ENCODE results near the gene ABCC10.

DNA sequence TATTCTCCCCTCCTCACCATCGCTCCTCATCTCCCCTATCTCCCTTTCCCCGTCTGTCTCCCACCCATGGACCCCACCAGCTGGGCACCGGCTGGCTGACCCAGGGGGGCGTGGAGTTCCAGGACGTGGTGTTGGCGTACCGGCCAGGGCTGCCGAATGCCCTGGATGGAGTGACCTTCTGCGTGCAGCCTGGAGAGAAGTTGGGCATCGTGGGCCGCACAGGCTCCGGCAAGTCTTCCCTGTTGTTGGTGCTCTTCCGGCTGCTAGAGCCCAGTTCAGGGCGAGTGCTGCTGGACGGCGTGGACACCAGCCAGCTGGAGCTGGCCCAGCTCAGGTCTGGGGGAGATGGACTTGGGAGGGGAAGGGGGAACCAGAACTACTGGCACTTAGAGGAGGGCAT, 20.3 kb downstream of the ABCC10 start:
- TF ChIP-seq CTCF (IDR thresholded peaks at IDR 0.05; ENCODE audit: poor library complexity, severe bottlenecking) (no peak), POLR2AphosphoS5 (IDR thresholded peaks at IDR 0.05) (no peak), REST (IDR thresholded peaks at IDR 0.05; ENCODE audit: borderline replicate concordance) (no peak), SMC3 (conservative IDR thresholded peaks at IDR 0.05; ENCODE audit: poor library complexity) (no peak), EZH2 (IDR thresholded peaks at IDR 0.05; ENCODE audit: borderline replicate concordance, insufficient read depth, low read length, poor library complexity, severe bottlenecking) (no peak), RAD21 (conservative IDR thresholded peaks at IDR 0.05) (no peak), EP300 (conservative IDR thresholded peaks at IDR 0.05; ENCODE audit: poor library complexity, severe bottlenecking) (no peak), MXI1 (conservative IDR thresholded peaks at IDR 0.05; ENCODE audit: poor library complexity, severe bottlenecking) (no peak), TAF1 (IDR thresholded peaks at IDR 0.05; ENCODE audit: low read depth) (no peak)

Data from neural cell (in vitro differentiated cells).